HepG2 (cell line): ENCODE results near the gene OTOP1. TPM values are rescaled to one million over a fixed set of nuclear protein-coding genes. Genes with fewer than 3 reads are reported as not detected.

Experiments
- ADNP ChIP-seq: sonication (generic); formaldehyde crosslinking; IDR thresholded peaks from 2 replicates; pipeline ENCODE4 v1.4.0; 2020; ENCODE audit warnings: missing genetic modification reagents
- AKAP8 ChIP-seq: sonication (generic); formaldehyde crosslinking; IDR thresholded peaks from 2 replicates; pipeline ENCODE4 v1.5.1; 2020; ENCODE audit warnings: mild to moderate bottlenecking, missing genetic modification reagents
- CCAR2 ChIP-seq: fragments of 200-400 bp; formaldehyde crosslinking; optimal IDR thresholded peaks from 2 replicates; pipeline ENCODE3; 2018; ENCODE audit warnings: low read depth, mild to moderate bottlenecking, low read length, moderate library complexity
- CREM ChIP-seq, 2 experiments: sonication (generic) in 1 of 2; formaldehyde crosslinking in 1 of 2; IDR thresholded peaks; 2 replicates each; pipeline versions ENCODE4 v1.4.0 to v1.6.1; 2016 to 2020; ENCODE audit warnings: antibody characterized with exemption in 1 of 2, mild to moderate bottlenecking in 1 of 2, missing genetic modification reagents in 1 of 2
- FOSL2 ChIP-seq: sonication (generic); formaldehyde crosslinking; IDR thresholded peaks from 2 replicates; pipeline ENCODE4 v1.4.0; 2020; ENCODE audit warnings: missing genetic modification reagents
- HOXA7 ChIP-seq: sonication (generic); formaldehyde crosslinking; IDR thresholded peaks from 2 replicates; pipeline ENCODE4 v1.8.1; 2022; ENCODE audit warnings: mild to moderate bottlenecking, missing genetic modification reagents, moderate library complexity
- JARID2 ChIP-seq: sonication (generic); formaldehyde crosslinking; IDR thresholded peaks from 2 replicates; pipeline ENCODE4 v1.8.1; 2023; ENCODE audit warnings: missing genetic modification reagents, inconsistent platforms; ENCODE audit not compliant: insufficient replicate concordance
- KDM3A ChIP-seq: IDR thresholded peaks from 2 replicates; pipeline ENCODE4 v1.6.1; 2018; ENCODE audit warnings: low read depth, missing compliant biosample characterization
- MBD4 ChIP-seq: IDR thresholded peaks from 2 replicates; pipeline ENCODE4 v1.6.1; 2012; ENCODE audit warnings: low read length, inconsistent platforms, borderline replicate concordance
- NFE2 ChIP-seq: sonication (generic); formaldehyde crosslinking; IDR thresholded peaks from 2 replicates; pipeline ENCODE4 v1.4.0; 2020; ENCODE audit warnings: missing genetic modification reagents
- NONO ChIP-seq, 2 experiments: fragments of 450-650 bp in 1 of 2; sonication (generic) in 1 of 2; formaldehyde crosslinking in 1 of 2; IDR thresholded peaks in 1 of 2; conservative IDR thresholded peaks in 1 of 2; 2 replicates each; pipeline versions ENCODE4 v1.6.1 to v1.8.0; 2017 to 2022; ENCODE audit warnings: mild to moderate bottlenecking in 1 of 2, missing genetic modification reagents in 1 of 2, moderate library complexity in 1 of 2
- NR2F2 ChIP-seq: IDR thresholded peaks from 2 replicates; pipeline ENCODE4 v1.6.1; 2012; ENCODE audit warnings: low read depth, inconsistent platforms, borderline replicate concordance
- SMAD1 ChIP-seq: sonication (generic); formaldehyde crosslinking; IDR thresholded peaks from 2 replicates; pipeline ENCODE4 v1.4.0; 2020; ENCODE audit warnings: missing genetic modification reagents, low read depth, mild to moderate bottlenecking, borderline replicate concordance
- TRIM22 ChIP-seq: fragments of 450-650 bp; IDR thresholded peaks from 2 replicates; pipeline ENCODE4 v1.6.1; 2017
- YEATS2 ChIP-seq: sonication (generic); formaldehyde crosslinking; IDR thresholded peaks from 2 replicates; pipeline ENCODE4 v1.4.0; 2020; ENCODE audit warnings: missing genetic modification reagents, borderline replicate concordance
- ZFP1 ChIP-seq: IDR thresholded peaks from 2 replicates; pipeline ENCODE4 v1.6.1; 2016
- ZFP37 ChIP-seq: sonication (generic); formaldehyde crosslinking; IDR thresholded peaks from 2 replicates; pipeline ENCODE4 v1.4.0; 2020; ENCODE audit warnings: missing genetic modification reagents, borderline replicate concordance
- ZNF263 ChIP-seq: sonication (generic); formaldehyde crosslinking; IDR thresholded peaks from 2 replicates; pipeline ENCODE4 v1.4.0; 2020; ENCODE audit warnings: missing genetic modification reagents
- ZNF431 ChIP-seq: sonication (generic); formaldehyde crosslinking; IDR thresholded peaks from 2 replicates; pipeline ENCODE4 v1.9.0; 2022; ENCODE audit warnings: missing genetic modification reagents, low read depth, mild to moderate bottlenecking, borderline replicate concordance
- ZNF503 ChIP-seq: sonication (generic); formaldehyde crosslinking; IDR thresholded peaks from 2 replicates; pipeline ENCODE4 v1.4.0; 2020; ENCODE audit warnings: missing genetic modification reagents
- ZNF576 ChIP-seq: sonication (generic); formaldehyde crosslinking; IDR thresholded peaks from 2 replicates; pipeline ENCODE4 v1.4.0; 2020; ENCODE audit warnings: mild to moderate bottlenecking, missing genetic modification reagents
- ZSCAN22 ChIP-seq: sonication (generic); formaldehyde crosslinking; IDR thresholded peaks from 2 replicates; pipeline ENCODE4 v1.4.0; 2020; ENCODE audit warnings: mild to moderate bottlenecking, missing genetic modification reagents
- polyA plus RNA-seq, 8 experiments: library from polyadenylated mRNA; depleted of rRNA in 3 of 8; stranded (reverse) in 7 of 8; unstranded in 1 of 8; fragments of >200 nt; fragmentation: Illumina TruSeq in 4 of 8; extraction: Trizol in 4 of 8; gene quantifications; 2 replicates each; pipeline versions ENCODE4 v1.2.1 to v1.2.3, GENCODE V29; 2011 to 2016; ENCODE audit warnings: low read depth in 4 of 8, missing spikeins in 1 of 8, mixed read lengths in 1 of 8; ENCODE audit not compliant: insufficient read depth in 1 of 8
- total RNA-seq, 5 experiments: library from RNA; depleted of rRNA; stranded (reverse); fragments of >200 nt; fragmentation: Illumina TruSeq; extraction: Trizol; gene quantifications; 2 replicates each; pipeline ENCODE4 v1.2.3, GENCODE V29; 2016; ENCODE audit warnings: low read depth in 1 of 5
- TF ChIP-seq, protein P1 (sequence below): sonication (generic); formaldehyde crosslinking; IDR thresholded peaks from 2 replicates; pipeline ENCODE4 v1.8.1; 2023; ENCODE audit warnings: mild to moderate bottlenecking, missing genetic modification reagents
- TF ChIP-seq, protein P2 (sequence below): IDR thresholded peaks from 2 replicates; pipeline ENCODE4 v1.6.1; 2018; ENCODE audit warnings: missing genetic modification reagents

Gene OTOP1
- total and polyA plus RNA-seq, 2 of the 13 experiments (the other 11 are each of a cell fraction or from before 2014, with no cell fraction given): not detected

DNA sequence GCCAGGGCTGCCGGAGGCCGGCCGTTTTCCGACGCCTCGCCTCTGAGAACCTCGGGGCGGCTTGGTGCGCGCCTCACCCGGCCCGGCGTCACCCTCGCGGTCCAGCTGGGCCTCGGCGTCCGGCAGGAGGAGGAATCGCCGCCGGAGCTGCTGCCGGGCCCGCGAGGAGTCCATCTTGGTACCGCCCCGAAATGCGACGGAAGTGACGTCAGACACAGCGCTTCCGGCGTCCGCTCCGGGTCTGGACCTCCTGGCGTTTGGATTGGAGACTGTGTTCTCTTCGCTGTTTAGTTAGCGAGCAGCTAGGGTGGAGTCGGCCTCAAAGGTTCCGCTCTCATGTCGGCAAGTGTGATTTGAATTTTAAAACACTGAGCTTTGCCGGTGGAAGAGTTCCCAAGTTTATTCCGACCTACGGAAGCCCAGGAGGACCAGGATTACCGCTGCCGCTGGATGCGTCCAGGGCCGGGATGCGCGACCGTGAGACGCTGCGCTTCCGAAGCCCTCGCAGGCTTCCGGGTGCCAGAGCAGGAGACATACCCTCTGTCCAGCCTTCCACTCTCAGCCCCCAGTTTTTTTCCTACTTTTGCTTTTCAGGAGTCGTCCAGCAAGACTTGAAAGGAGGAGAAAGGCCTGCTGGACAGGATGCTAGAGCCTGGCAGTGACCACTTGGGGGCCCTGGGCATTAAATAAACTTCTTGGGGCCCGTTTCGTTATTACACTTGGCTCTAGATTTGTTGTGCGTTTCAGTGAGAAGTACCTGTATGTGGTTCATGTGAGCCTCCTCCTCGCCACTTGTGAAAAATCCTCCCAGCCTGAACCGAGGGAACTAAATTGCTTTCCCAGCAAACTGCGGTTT, 21.5 kb upstream of the OTOP1 start, which contains the start of gene TMEM128 (continued):
- TF ChIP-seq KDM3A (CRISPR knock-in tag) (no peak; the same call in 1 of the 2 replicates), ADNP (CRISPR knock-in tag) (no peak), NONO (IDR thresholded peaks at IDR 0.05) (no peak), NONO (CRISPR knock-in tag; conservative IDR thresholded peaks at IDR 0.05) (peak; percentile 93), NR2F2 (0 out of 2 replicates have a peak, but pooled peaks have one; percentile 9), NFE2 (CRISPR knock-in tag) (no peak), ZFP37 (CRISPR knock-in tag) (no peak), SMAD1 (CRISPR knock-in tag) (no peak), ZFP1 (CRISPR knock-in tag) (no peak), ZSCAN22 (no peak), CREM (IDR thresholded peaks at IDR 0.05) (peak; percentile 96), CREM (CRISPR knock-in tag; IDR thresholded peaks at IDR 0.05) (peak; percentile 63), MBD4 (0 out of 2 replicates have a peak, but pooled peaks have one; percentile 49), TRIM22 (no peak), HOXA7 (CRISPR knock-in tag) (no peak), ZNF431 (peak; percentile 60), YEATS2 (CRISPR knock-in tag) (peak; percentile 91), ZNF263 (CRISPR knock-in tag) (no peak; the same call in 1 of the 2 replicates), ZNF503 (CRISPR knock-in tag) (peak; percentile 59), ZNF576 (CRISPR knock-in tag) (peak; percentile 93), FOSL2 (peak; percentile 73), CCAR2 (no peak), JARID2 (CRISPR knock-in tag) (no peak), AKAP8 (0 out of 2 replicates have a peak, but pooled peaks have one; percentile 16)
- TF ChIP-seq, protein P1, sequence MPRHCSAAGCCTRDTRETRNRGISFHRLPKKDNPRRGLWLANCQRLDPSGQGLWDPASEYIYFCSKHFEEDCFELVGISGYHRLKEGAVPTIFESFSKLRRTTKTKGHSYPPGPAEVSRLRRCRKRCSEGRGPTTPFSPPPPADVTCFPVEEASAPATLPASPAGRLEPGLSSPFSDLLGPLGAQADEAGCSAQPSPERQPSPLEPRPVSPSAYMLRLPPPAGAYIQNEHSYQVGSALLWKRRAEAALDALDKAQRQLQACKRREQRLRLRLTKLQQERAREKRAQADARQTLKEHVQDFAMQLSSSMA (CRISPR knock-in tag): peak; percentile 92
- TF ChIP-seq, protein P2, sequence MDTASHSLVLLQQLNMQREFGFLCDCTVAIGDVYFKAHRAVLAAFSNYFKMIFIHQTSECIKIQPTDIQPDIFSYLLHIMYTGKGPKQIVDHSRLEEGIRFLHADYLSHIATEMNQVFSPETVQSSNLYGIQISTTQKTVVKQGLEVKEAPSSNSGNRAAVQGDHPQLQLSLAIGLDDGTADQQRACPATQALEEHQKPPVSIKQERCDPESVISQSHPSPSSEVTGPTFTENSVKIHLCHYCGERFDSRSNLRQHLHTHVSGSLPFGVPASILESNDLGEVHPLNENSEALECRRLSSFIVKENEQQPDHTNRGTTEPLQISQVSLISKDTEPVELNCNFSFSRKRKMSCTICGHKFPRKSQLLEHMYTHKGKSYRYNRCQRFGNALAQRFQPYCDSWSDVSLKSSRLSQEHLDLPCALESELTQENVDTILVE (CRISPR knock-in tag): peak; percentile 61; the same call in 1 of the 2 replicates
